CD14-positive monocyte (primary cell): ENCODE data around the gene SIGLEC1. TPM values are rescaled to one million over a fixed set of nuclear protein-coding genes. Genes with fewer than 3 reads are reported as not detected.

Source experiments
- DNase-seq, 3 donors: peaks; one replicate each; pipeline ENCODE4 v3.0.0-alpha.2; 2011 to 2022
- H2AFZ ChIP-seq: 2 replicates; pipeline ENCODE4 v1.6.0; 2012; ENCODE audit warnings: mild to moderate bottlenecking, low read depth, low read length, inconsistent platforms; ENCODE audit not compliant: insufficient read depth, poor library complexity, severe bottlenecking
- H3K27ac ChIP-seq, 2 donors: 1 replicate in 1 of 2; 2 replicates in 1 of 2; pipeline ENCODE4 v1.5.1; 2012 to 2013; ENCODE audit warnings: low read length in 2 of 2, control low read depth in 1 of 2, inconsistent platforms in 1 of 2, low read depth in 1 of 2, mild to moderate bottlenecking in 1 of 2
- H3K27me3 ChIP-seq, 2 donors: one replicate each; pipeline versions ENCODE4 v1.6.0 to v1.6.1; 2011 to 2013; ENCODE audit warnings: low read length in 2 of 2; ENCODE audit not compliant: control insufficient read depth in 2 of 2, insufficient read depth in 2 of 2
- H3K36me3 ChIP-seq, 2 donors: replicated peaks in 1 of 2; 1 replicate in 1 of 2; 2 replicates in 1 of 2; pipeline versions ENCODE4 v1.5.1 to v1.6.1; 2012 to 2013; ENCODE audit warnings: low read length in 2 of 2, control low read depth in 1 of 2, inconsistent platforms in 1 of 2, mild to moderate bottlenecking in 1 of 2; ENCODE audit not compliant: insufficient read depth in 2 of 2, control insufficient read depth in 1 of 2
- H3K4me1 ChIP-seq, 2 donors: 1 replicate in 1 of 2; 2 replicates in 1 of 2; pipeline versions ENCODE4 v1.5.1 to v1.6.1; 2012 to 2013; ENCODE audit warnings: low read length in 2 of 2, control low read depth in 1 of 2, inconsistent platforms in 1 of 2, mild to moderate bottlenecking in 1 of 2, moderate library complexity in 1 of 2; ENCODE audit not compliant: insufficient read depth in 2 of 2, control insufficient read depth in 1 of 2
- H3K4me2 ChIP-seq: replicated peaks from 2 replicates; pipeline ENCODE3; 2012; ENCODE audit warnings: low read length, moderate library complexity, mild to moderate bottlenecking; ENCODE audit not compliant: poor library complexity, severe bottlenecking; ENCODE audit errors: extremely low read depth
- H3K4me3 ChIP-seq, 3 experiments: fragments of 200-600 bp in 1 of 3; sonication (generic) in 1 of 3; replicated peaks in 1 of 3; 1 replicate in 2 of 3; 2 replicates in 1 of 3; pipeline ENCODE4 v1.5.1; 2011 to 2013; ENCODE audit warnings: low read length in 3 of 3, mild to moderate bottlenecking in 3 of 3, control low read depth in 2 of 3, low read depth in 2 of 3, inconsistent platforms in 1 of 3, moderate library complexity in 1 of 3
- H3K79me2 ChIP-seq: 2 replicates; pipeline ENCODE4 v1.6.0; 2012; ENCODE audit warnings: mild to moderate bottlenecking, control low read depth, inconsistent platforms, low read length, moderate library complexity; ENCODE audit not compliant: insufficient read depth
- H3K9ac ChIP-seq: 2 replicates; pipeline ENCODE4 v1.6.0; 2017; ENCODE audit warnings: low read length, mild to moderate bottlenecking; ENCODE audit not compliant: insufficient read depth, poor library complexity, severe bottlenecking
- H3K9me3 ChIP-seq, 2 donors: replicated peaks in 1 of 2; 1 replicate in 1 of 2; 2 replicates in 1 of 2; pipeline versions ENCODE4 v1.5.1 to v1.6.1; 2012 to 2013; ENCODE audit warnings: low read length in 2 of 2, control low read depth in 1 of 2; ENCODE audit not compliant: control insufficient read depth in 1 of 2, insufficient read depth in 1 of 2
- H4K20me1 ChIP-seq: 2 replicates; pipeline ENCODE4 v1.6.0; 2012; ENCODE audit warnings: mild to moderate bottlenecking, low read length, control low read depth, moderate library complexity; ENCODE audit not compliant: insufficient read depth
- H3K27ac Mint-ChIP-seq, 7 donors: one replicate each; pipeline ENCODE4 v1.8.0; 2020; ENCODE audit warnings: mild to moderate bottlenecking in 7 of 7, mixed read lengths in 7 of 7, moderate library complexity in 6 of 7, inconsistent platforms in 2 of 7
- H3K27me3 Mint-ChIP-seq, 3 donors: one replicate each; pipeline ENCODE4 v1.8.0; 2021 to 2022; ENCODE audit warnings: low read depth in 3 of 3, mild to moderate bottlenecking in 3 of 3, mixed read lengths in 3 of 3, moderate library complexity in 3 of 3, inconsistent platforms in 1 of 3
- H3K36me3 Mint-ChIP-seq, 2 donors: one replicate each; pipeline ENCODE4 v1.8.0; 2020; ENCODE audit warnings: mixed read lengths in 2 of 2, inconsistent platforms in 1 of 2, mild to moderate bottlenecking in 1 of 2
- H3K4me1 Mint-ChIP-seq: one replicate; pipeline ENCODE4 v1.8.0; 2020; ENCODE audit warnings: mild to moderate bottlenecking, mixed read lengths
- H3K4me3 Mint-ChIP-seq, 2 donors: one replicate each; pipeline ENCODE4 v1.8.0; 2020; ENCODE audit warnings: mild to moderate bottlenecking in 2 of 2, mixed read lengths in 2 of 2, moderate library complexity in 1 of 2
- H3K9me3 Mint-ChIP-seq, 7 donors: one replicate each; pipeline ENCODE4 v1.8.0; 2020 to 2022; ENCODE audit warnings: mixed read lengths in 7 of 7, mild to moderate bottlenecking in 6 of 7, moderate library complexity in 6 of 7, inconsistent platforms in 2 of 7
- CTCF ChIP-seq: fragments of 200-600 bp; IDR thresholded peaks from one replicate; pipeline ENCODE4 v1.8.0; 2022; ENCODE audit warnings: antibody characterized with exemption, mild to moderate bottlenecking
- WGBS: methylation state at CpG from one replicate; pipeline ENCODE4 v1.1.5; 2013; ENCODE audit warnings: missing lambda C conversion rate; ENCODE audit not compliant: insufficient coverage; 5-methylcytosine and 5-hydroxymethylcytosine counted together
- intact Hi-C, 2 donors: fragments of 100-400 bp; cut with micrococcal nuclease; formaldehyde crosslinking; loops; one replicate each; pipeline versions ENCODE4 v1.15.0 to v1.15.1; 2023
- polyA plus RNA-seq, 3 donors: library from polyadenylated mRNA; depleted of rRNA in 1 of 3; unstranded in 2 of 3; stranded (reverse) in 1 of 3; fragments of 300-500 nt in 2 of 3; fragments of >200 nt in 1 of 3; fragmentation: Illumina TruSeq in 2 of 3; gene quantifications; 1 replicate in 2 of 3; 2 replicates in 1 of 3; pipeline ENCODE4 v1.2.3, GENCODE V29; 2012 to 2021

The SIGLEC1 gene
- polyA plus RNA-seq, 3 donors = 1.6 to 23.5 (median 2.5) TPM

- H3K27ac Mint-ChIP-seq = no peak overlapping the region
- intact Hi-C loops = loop anchor here in 1 of 2 donors (5.0 kb wide), 2 partner anchors 67 to 177 kb away; no protein-coding TSS in a partner anchor
- Histone ChIP-seq H3K27ac (no peak overlapping the region), H3K4me2 (no peak overlapping the region), H3K79me2 (no peaks in the 10 kb centered on the region), H4K20me1 (no peaks in the 10 kb centered on the region), H3K4me1 (peaks cover 10% of the 10 kb centered on the region in 2 donors), H3K36me3 (no peaks in the 10 kb centered on the region), H3K4me3 (no peak overlapping the region), H2AFZ (no peak overlapping the region), H3K9ac (no peak overlapping the region), H3K9me3 (no peaks in the 10 kb centered on the region), H3K27me3 (peaks cover 17 to 72% of the 10 kb centered on the region in 2 donors)
- 85% methylated on average over 12 of the region's 18 CpGs for WGBS
- peaks cover 13% of the 10 kb centered on the region for H3K4me1 Mint-ChIP-seq
- no peak for DNase-seq
- peaks cover 0 to 12% (median 4%) of the 10 kb centered on the region in 7 donors for H3K9me3 Mint-ChIP-seq
- H3K36me3 Mint-ChIP-seq = peaks cover 0 to 2% of the 10 kb centered on the region in 2 donors
- no peak for TF ChIP-seq CTCF
- peaks cover 69 to 82% (median 71%) of the 10 kb centered on the region in 3 donors for H3K27me3 Mint-ChIP-seq
- peak overlapping the region in 1 of 2 donors; percentile 48 for H3K4me3 Mint-ChIP-seq
These were observed 32.4 kb downstream of the SIGLEC1 start for GRCh38 chr20:3679749-3680700.

- no peak for TF ChIP-seq CTCF
- no peaks in the 10 kb centered on the region for H3K79me2 ChIP-seq
- Mint-ChIP-seq H3K9me3 (peaks cover 0 to 12% (median 4%) of the 10 kb centered on the region in 7 donors), H3K27me3 (peaks cover 69 to 83% (median 77%) of the 10 kb centered on the region in 3 donors), H3K36me3 (peaks cover 0 to 2% of the 10 kb centered on the region in 2 donors), H3K4me3 (peak overlapping the region in 1 of 2 donors; percentile 39), H3K27ac (peak overlapping the region in 1 of 7 donors; percentile 48), H3K4me1 (peaks cover 13% of the 10 kb centered on the region)
- WGBS = 95% methylated on average over 14 of the region's 14 CpGs
- H3K36me3 ChIP-seq = no peaks in the 10 kb centered on the region
- no peak overlapping the region for H3K9ac ChIP-seq
- no peak for DNase-seq
- H4K20me1 ChIP-seq = no peaks in the 10 kb centered on the region
- H3K4me3 ChIP-seq = no peak overlapping the region
- no peak overlapping the region for H2AFZ ChIP-seq
- H3K27ac ChIP-seq = no peak overlapping the region
- H3K9me3 ChIP-seq = no peaks in the 10 kb centered on the region
- peaks cover 10% of the 10 kb centered on the region in 2 donors for H3K4me1 ChIP-seq
- intact Hi-C loops = loop anchor here in 1 of 2 donors (5.0 kb wide), 2 partner anchors 68 to 178 kb away; no protein-coding TSS in a partner anchor
- peaks cover 17 to 73% of the 10 kb centered on the region in 2 donors for H3K27me3 ChIP-seq
- no peak overlapping the region for H3K4me2 ChIP-seq
These were observed 33.3 kb downstream of the SIGLEC1 start for GRCh38 chr20:3678856-3679720.
